Measurements from ENCODE around the gene LRRC4.

DNA sequence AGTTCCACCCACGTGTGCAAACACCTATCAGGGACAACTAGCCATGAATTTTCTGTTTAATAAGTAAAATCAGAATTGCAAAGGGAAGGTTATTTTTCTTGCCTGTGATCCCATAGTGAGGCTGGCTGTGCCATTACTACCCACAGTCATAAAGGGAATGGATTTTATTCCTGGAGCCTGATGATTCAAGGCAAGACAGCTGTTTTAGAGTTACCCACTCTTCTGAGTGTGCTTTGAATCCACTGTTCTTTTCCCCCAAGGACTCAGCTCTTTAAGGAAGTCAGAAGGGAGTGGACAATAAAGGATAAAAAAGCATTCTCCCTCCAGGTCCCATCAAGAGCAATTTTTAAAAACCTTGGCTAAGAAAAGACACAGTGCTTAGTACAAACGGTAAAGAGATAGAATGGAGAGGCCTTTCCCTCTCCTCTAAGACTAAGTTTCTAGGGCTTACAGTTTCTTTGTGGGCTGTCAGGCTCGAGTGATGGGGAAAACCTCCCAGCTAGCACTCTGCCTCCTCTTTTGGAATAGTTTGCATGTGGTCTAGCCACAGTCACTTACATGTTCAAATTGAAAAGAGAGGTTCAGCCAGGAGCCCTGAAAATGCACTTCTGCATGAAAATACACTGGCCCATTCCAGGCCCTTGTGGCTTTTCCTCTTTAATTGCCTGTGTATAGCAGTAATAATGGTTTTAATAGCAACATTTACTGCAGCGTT, 5.1 kb upstream of the LRRC4 start:
- TF ChIP-seq, protein P1, sequence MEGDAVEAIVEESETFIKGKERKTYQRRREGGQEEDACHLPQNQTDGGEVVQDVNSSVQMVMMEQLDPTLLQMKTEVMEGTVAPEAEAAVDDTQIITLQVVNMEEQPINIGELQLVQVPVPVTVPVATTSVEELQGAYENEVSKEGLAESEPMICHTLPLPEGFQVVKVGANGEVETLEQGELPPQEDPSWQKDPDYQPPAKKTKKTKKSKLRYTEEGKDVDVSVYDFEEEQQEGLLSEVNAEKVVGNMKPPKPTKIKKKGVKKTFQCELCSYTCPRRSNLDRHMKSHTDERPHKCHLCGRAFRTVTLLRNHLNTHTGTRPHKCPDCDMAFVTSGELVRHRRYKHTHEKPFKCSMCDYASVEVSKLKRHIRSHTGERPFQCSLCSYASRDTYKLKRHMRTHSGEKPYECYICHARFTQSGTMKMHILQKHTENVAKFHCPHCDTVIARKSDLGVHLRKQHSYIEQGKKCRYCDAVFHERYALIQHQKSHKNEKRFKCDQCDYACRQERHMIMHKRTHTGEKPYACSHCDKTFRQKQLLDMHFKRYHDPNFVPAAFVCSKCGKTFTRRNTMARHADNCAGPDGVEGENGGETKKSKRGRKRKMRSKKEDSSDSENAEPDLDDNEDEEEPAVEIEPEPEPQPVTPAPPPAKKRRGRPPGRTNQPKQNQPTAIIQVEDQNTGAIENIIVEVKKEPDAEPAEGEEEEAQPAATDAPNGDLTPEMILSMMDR (IDR thresholded peaks at IDR 0.05): no peak
- no peak for TF ChIP-seq POLR2A (IDR thresholded peaks at IDR 0.05)
- TF ChIP-seq EP300 (IDR thresholded peaks at IDR 0.05): no peak

Data from stomach (tissue), 4 donors.